Measurements from ENCODE around the gene CXorf66.
"Not testable (repeated sequence)": the region's sequence is repeated elsewhere in the genome, so short reads cannot be mapped to it uniquely, and the experiment has no call there.

The CXorf66 gene

GRCh38 chrX:139924696-139925095, 40.6 kb downstream of the CXorf66 start:
- DNase-seq: no peak

GRCh38 chrX:139924069-139924695, 41.1 kb downstream of the CXorf66 start:
- no peak for DNase-seq

DNA sequence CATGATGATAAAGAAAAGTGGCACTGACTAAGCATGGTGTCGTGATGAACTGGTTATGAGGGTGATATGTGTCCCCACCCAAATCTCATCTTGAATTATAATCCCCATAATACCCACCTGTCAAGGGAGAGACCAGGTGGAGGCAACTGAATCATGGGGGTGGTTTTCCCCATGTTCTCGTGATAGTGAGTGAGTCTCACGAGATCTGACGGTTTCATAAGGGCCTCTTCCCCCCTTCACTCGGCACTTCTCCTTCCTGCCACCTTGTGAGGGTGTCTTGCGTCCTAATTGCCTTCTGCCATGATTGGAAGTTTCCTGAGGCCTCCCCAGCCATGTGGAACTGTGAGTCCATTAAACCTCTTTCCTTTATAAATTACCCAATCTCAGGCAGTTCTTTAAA, 44.2 kb downstream of the CXorf66 start:
- DNase-seq: not testable (repeated sequence)

- DNase-seq: no peak
These were observed 45.0 kb downstream of the CXorf66 start for GRCh38 chrX:139920316-139920715.

GRCh38 chrX:139914421-139914820, 50.9 kb downstream of the CXorf66 start:
- no peak for DNase-seq

DNA sequence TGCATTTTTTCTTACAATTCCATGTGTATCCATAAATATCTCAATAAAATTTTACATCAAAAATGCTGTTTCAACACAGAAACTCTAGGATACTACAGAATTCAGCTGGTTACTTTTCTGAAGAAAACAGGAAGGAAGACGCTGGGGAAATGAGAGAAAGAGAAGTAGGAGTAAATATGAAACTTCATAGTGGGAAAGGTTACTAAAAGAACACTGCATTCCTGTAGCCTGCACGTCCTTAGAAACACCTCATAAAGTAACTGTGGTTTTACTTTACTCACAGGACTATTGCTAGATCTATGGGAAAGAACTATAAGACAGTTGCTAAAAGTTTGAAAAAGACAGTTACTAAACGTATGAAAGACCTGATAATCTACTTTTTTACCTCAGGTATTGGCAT, 55.6 kb downstream of the CXorf66 start:
- no peak for DNase-seq

DNA sequence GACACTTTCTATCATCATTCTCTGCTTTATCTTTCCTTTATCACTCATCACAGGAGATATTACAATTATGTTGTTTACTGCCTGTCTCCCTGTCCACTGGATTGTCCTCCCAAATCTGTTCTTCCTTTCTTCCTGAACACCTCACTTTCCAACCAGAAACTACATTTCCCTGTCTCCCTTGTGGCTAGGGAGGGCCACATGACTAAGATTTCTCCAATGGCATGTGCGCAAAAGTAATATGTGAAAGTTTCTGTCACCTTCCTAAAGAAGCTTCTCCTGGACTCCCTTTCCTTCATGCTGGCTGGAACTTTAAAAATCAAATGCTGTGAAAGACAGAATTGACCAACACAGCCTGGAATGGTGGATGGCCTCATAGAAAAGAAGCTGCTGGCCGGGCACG, 58.2 kb downstream of the CXorf66 start:
- DNase-seq: no peak

- no peak for DNase-seq
These were observed 59.6 kb downstream of the CXorf66 start for GRCh38 chrX:139905743-139906142.

All from effector CD4-positive, alpha-beta T cell (primary cell).